D721Med (cell line): Measurements from ENCODE around the gene RPL26.
"Not testable (repeated sequence)": the region's sequence is repeated elsewhere in the genome, so short reads cannot be mapped to it uniquely, and the experiment has no call there.

Experiments used
- DNase-seq: peaks from one replicate; pipeline ENCODE4 v3.0.0; 2011; ENCODE audit warnings: low spot score; ENCODE audit not compliant: insufficient read length
- FAIRE-seq: peaks from 2 replicates; lab custom pipeline; 2011; peaks lifted over from hg19 to GRCh38; lab: Jason Lieb, UNC
- CTCF ChIP-seq: IDR thresholded peaks from 2 replicates; pipeline ENCODE4 v1.5.1; 2012; ENCODE audit warnings: mild to moderate bottlenecking, control low read depth; ENCODE audit not compliant: insufficient read depth; ENCODE audit errors: missing control alignments

RPL26 gene

GRCh38 chr17:8398980-8399379 lies 16.0 kb upstream of the RPL26 start:
- no peak for DNase-seq
- no peak for TF ChIP-seq CTCF
- FAIRE-seq, result no peak

- TF ChIP-seq CTCF, result no peak
- FAIRE-seq (no peak), DNase-seq (no peak)
Observed at GRCh38 chr17:8397636-8398035, 14.6 kb upstream of the RPL26 start, which contains the start of gene RNF222. Gene RNF222 (minus strand): TSS chr17:8397827. CDS start chr17:8393461, 4,366 bp downstream.

GRCh38 chr17:8394497-8394896 lies 11.5 kb upstream of the RPL26 start:
- FAIRE-seq, result not testable (repeated sequence)

GRCh38 chr17:8393470-8394231 lies 10.7 kb upstream of the RPL26 start:
- FAIRE-seq (no peak), DNase-seq (no peak)
- no peak for TF ChIP-seq CTCF

More at GRCh38 chr17:8394497-8394896, 11.5 kb upstream of the RPL26 start:
- not testable (repeated sequence) for DNase-seq

- FAIRE-seq (no peak), DNase-seq (no peak)
- no peak for TF ChIP-seq CTCF
Observed at GRCh38 chr17:8392674-8393469, 9.9 kb upstream of the RPL26 start.

GRCh38 chr17:8392274-8392673 lies 9.3 kb upstream of the RPL26 start:
- no peak for TF ChIP-seq CTCF
- no peak for DNase-seq
- no peak for FAIRE-seq

- TF ChIP-seq CTCF, result no peak
Observed at GRCh38 chr17:8391711-8392110, 8.7 kb upstream of the RPL26 start.

More at GRCh38 chr17:8391711-8392110, 8.7 kb upstream of the RPL26 start:
- DNase-seq (no peak), FAIRE-seq (no peak)
